Amniotic epithelial cell (primary cell): ENCODE data around the gene ZDHHC24.
"Not testable (repeated sequence)": the region's sequence is repeated elsewhere in the genome, so short reads cannot be mapped to it uniquely, and the experiment has no call there.

Experiments used
- DNase-seq: peaks from one replicate; pipeline ENCODE4 v3.0.0-alpha.2; 2010; ENCODE audit warnings: low read depth

The ZDHHC24 gene

DNA sequence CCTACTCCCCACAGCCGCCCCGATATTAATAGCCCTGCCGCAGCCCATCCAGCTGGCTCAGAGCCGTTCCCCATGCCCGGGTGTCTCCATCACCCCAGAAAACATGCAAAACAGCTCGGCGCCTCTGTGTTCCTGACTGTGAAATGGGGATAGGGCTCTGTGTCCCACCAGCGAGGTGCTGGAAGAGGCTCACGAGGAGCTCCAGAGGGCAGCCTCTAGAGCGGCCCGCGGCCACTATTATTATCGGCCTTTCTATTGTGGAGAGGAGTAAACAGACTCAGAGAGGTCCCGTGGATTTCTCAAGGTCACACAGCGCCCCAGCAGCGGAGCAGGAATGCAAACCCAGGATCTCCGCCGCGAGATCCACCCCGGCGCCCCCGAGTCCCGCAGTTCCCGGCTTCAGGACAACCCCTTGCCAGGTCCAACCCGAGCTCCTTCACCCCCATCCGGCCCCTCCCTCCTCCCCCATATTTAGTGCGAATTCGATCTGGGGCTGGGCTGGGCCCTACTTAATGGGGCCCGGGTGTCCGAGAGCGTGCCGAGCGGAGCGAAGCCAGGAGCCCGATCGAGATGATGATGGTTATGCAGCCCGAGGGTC is 619 bp upstream of the ZDHHC24 start, which contains the start of gene ACTN3:
TSS of gene ACTN3 (plus strand) at position 536 of the 598 bp plus-strand sequence. CDS start at position 571, 35 bp downstream.
- DNase-seq, result peak; percentile 19

DNA sequence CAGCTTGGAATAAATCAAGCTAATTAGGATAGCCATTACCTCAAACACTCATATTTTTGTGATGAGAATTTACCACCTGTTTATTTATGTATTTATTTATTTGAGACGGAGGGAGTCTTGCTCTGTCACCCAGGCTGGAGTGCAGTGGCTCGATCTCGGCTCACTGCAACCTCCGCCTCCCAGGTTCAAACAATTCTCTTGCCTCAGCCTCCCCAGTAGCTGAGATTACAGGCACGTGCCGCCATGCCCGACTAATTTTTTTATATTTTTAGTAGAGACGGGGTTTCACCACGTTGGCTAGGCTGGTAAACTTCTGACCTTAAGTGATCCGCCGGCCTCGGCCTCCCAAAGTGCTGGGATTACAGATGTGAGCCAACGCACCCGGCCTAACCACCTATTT is 896 bp downstream of the ZDHHC24 start:
- DNase-seq, result not testable (repeated sequence)

DNA sequence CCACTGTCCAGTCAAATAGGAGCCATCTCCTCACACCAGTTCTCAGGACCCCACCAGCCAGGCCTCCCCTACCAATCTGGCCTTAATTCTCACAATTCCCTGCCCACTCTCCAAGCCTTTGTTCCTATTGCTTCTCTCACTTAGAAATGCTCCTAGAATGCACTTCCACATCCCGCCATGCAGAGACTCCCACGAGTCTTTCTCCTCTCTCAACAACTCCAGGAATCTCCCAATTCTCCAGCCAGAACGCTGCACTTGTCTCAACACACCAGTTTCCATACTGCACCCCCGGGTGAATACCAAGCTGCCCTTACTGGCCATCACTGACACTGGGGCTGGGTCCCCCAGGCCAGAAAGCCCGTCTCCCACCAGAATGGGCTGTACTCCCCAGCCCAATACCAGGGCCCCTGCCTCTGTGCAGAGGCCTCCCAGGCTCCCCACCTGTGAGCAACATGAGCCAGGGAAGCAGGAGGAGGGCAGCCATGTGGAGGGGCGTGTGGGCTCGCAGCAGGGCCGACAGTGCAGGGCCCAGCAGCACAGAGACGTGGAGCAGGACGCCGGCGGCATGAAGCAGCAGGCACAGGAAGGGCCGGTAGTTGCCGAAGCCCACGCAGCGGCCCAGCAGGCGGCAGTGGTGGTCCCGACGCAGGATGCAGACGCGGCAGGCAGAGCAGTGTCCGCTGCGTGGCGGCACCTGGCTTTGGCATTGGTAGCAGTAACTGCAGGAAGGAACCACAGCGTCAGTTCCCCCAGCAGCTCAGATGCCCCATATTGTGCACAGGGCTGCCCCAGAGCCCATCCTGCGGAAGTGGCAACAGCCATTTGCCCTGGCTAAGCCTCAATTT is 2.4 kb downstream of the ZDHHC24 start:
- DNase-seq, result peak; percentile 35

DNA sequence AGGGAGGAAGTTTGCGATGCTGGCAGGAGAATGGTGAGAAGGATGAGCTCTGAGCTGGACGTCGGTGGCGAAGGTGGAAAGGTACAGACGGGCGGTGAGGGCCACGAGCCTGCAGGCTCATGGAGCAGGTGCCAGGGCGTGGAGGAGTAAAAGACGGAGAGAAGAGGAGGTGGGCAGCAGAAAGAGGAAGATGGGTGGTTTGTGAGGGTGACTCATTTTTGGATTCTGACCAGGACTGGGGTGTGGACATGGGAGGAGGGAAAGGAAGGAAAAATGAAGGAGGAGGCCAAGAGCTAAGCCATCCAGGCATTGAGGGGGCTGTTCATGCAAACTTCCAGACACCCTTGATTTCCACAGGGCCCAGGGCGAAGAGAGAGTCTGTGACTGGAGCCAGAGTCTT is 3.5 kb downstream of the ZDHHC24 start:
- DNase-seq, result peak; percentile 13

DNA sequence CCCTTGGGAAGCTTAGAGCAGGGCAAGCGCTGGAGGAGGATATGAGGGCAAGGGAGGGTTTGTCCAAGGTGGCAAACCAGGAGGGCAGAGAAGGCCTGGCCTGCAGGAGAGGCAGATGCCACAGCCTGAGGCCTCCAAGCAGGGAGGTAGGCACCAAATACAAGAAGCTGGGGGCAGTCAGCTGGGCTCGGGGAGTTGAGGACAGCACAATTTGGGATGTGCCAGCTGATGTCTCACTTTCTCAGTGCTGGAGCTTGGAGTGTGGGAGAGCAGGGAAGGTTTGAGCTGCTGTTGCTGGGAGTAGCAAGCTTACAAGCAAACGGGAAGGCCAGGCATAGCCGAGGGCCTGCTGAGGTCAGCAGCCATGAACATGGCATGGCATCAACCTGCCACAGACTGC is 4.0 kb downstream of the ZDHHC24 start:
- no peak for DNase-seq

DNA sequence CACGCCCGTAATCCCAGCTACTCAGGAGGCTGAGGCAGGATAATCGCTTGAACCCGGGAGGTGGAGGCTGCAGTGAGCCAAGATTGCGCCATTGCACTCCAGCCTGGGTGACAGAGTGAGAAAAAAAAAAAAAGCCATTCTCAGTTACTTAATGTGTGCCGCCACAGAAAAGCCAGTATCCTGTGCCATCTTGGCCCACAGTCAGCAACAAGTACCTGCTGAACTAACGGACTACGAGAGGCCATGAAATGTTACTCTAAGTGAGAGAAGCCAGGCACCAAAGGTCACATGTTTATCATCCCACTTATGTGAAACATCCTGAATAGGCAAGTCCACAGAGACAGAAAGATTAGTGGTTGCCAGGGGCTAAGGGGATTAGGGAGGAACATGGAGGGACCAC is 5.2 kb downstream of the ZDHHC24 start:
- peak; percentile 18 for DNase-seq

DNA sequence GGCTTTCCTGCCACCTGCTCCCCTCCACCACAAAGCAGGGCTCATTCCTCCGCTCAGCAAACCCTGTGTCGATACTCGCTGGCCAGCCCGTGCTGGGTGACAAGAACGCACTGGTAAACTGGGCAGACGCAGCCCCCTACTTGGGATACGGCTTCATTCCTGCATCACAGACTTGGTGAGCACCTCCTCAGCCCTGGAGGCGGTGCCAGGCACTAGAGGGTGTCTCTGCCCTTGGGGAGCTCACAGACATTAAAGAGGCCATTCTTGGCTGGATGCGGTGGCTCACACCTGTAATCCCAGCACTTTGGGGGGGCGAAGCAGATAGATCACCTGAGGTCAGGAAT is 6.0 kb downstream of the ZDHHC24 start:
- no peak for DNase-seq

DNA sequence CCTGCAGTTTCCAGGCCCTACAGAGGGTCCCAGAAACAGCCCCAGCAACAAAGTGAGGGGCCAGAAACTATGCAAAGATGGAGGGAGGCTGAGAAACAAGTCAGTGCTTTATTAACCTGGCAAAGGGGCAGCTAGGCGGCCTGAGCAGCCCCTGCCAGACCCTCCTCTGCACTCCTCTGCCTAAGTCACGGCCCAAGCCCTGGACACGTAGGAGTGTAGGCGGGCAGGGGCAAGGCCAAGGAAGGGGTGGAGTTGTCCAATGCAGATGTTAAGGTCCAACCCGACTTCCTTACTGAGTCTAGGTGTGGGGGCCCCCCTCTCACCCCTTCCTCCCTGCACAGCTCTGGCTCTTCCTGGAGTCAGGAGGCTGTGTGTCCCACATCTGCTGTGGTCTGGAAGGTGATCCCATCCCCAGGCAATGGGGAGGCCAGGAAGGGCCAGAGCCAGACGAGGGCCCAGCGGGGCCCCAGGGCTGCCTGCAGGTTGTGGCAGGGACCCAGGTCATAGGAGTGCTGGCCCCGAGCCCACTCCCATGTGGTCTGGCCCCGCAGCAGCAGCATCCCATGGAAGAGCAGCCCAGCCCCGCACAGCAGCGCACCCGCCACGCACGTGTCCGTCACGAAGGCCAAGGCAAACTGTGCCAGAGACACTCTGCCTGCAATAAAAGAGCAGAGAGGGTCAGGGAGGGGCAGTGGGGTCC is 6.5 kb downstream of the ZDHHC24 start:
- DNase-seq, result no peak

DNA sequence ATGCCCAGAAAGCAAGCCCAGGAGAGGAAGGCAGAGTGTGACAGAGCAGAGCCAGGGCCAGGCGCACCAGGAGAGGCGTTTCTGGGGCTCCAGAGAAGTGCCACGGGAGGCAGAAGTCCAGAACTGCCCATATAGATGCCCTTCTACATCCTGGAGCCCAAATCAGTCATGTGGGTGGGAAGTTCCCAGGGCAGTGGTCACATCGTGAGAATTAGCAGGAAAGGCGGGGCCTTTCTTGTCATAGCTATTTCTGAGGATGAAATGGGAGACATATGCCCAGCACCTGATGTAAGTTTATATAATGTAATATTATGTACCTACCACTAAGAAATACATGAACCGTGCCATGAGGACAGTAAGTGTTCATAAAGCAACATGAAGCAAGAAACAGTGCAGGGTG is 13.1 kb downstream of the ZDHHC24 start:
- no peak for DNase-seq

DNA sequence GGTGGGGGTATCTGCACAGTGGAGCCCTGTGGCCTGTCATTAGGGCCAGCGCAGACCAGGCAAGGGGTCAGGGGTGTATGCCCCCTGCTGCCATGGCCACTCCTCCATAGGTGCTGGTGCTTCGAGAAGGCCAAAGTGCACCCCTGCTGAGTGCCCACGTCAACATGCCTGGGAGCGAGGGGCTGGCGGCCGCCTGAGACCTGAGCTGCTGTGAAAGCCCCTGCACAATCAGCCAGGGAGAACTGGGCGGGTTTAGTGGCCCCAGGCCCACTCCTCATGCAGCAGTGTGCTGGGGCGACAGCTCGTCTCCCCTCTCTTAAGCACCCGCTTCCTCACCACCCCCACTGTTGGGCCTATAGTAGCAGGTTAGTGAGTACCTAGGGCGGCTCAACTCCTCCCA is 14.0 kb downstream of the ZDHHC24 start:
- no peak for DNase-seq

DNA sequence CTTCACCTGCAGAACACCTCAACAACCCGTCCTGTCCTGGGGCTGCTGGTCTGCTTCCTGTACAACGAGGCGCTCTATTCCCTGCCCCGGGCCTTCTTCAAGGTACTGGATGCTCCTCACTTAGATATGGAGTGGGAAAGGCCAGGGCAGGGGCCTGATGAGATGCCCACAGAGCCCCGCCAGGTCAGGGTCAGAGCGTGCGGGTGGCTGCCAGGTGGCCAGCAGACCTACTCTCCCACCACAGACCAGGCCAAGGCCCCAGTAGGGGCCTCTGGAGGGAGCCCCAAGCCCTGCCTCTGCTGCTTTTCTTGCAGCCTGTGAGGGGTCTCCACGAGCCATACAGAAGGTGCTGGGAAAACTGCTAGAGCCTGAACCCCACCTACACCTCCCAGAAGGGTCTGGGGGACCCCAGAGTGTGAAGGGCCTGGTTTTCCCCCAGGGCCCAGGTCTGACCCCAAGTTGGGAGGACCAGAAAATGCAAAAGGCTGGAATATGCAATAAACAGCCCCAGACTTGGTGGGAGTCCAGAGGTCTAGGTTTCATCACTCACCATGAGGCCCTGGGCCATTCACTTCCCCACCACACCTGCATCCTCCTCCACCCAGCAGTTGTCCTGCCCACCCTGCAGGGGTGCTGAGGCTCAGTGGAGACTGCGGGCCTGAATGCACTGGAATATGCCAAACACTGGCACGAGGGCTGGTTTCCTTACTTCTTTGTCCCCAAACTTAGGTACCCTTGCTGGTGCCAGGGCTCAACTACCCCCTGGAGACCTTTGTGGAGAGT is 14.7 kb downstream of the ZDHHC24 start:
- no peak for DNase-seq

DNA sequence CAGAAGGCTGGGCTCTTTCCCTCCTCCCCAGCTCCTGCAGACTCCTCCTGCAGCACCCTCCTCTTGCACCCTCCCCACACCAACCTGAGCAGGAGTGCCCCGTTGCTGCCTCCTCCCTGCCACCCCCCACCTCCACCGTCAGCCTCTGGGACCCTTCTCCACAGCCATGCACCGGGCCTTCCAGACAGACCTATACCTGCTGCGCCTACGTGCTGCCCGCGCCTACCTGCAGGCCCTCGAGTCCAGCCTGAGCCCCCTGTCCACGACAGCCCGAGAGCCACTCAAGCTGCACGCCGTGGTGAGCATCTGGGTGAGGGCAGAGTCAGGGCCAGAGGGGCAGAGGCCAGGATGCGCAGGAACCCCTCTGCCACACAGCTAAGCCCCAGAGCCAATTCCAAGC is 16.2 kb downstream of the ZDHHC24 start:
- DNase-seq, result no peak

DNA sequence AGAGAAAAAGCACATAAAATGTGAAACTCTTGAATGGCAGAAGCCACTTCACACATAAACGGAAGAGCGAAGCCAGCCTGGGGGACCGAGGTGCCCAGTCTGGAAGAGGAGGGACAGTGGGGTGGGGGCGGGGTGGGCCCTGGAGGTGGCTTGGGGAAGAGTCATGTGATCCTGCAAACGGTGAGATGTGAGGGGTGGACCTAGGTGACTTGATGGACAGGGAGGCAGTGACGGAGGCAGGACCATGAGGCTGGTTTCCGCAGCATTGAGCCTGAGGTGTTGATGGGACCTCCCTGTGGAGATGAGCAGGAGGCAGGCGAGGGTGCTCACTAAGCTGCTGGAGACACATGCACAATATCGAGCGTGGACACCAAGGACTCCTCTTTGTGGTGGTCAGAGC is 16.8 kb downstream of the ZDHHC24 start:
- no peak for DNase-seq

DNA sequence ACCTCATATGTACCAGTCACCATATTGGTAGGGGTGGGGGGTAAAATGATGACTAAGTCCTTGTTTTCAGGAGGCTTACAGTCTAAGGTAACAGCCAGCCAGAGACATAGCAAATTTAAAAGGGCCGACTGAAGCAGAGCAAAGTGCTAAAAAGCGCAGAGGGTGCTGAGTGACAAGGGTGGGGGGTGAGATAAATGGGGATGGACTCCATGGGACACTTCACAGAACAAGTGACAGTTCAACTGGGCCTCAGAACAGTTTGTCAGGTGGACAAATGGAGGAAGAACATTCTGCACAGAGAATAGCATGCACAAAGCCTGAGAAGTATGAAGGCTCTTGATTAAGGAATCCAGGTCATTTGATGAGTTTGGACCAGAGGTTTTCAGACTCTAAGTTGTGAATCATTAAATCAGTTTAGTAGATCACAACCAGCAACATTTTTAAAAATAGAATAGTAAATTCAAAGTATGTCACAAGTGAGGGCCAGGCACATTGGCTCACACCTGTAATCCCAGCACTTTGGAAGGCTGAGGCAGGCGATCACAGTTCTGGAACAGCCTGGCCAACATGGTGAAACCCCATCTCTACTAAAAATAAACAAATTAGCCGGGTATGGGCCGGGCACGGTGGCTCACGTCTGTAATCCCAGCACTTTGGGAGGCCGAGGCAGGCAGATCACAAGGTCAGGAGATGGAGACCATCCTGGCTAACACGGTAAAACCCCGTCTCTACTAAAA is 21.4 kb downstream of the ZDHHC24 start:
- no peak for DNase-seq

DNA sequence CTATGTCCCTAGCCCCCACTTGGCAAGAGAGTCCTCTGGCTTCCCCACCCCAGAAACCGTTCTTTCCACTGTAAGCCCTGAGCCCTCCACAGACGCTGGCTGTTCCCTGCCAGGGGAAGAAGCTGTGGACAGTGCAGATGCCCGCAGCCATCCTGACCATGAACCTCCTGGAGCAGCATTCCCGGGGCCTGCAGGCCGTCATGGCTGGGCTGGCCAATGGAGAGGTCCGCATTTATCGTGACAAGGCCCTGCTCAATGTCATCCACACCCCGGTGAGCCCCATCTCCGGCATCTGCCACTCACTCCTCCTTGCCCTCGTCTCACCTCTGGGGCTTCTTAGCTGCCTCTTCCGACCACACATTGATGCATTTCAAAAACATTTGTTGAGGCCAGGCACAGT is 22.2 kb downstream of the ZDHHC24 start:
- DNase-seq, result no peak

DNA sequence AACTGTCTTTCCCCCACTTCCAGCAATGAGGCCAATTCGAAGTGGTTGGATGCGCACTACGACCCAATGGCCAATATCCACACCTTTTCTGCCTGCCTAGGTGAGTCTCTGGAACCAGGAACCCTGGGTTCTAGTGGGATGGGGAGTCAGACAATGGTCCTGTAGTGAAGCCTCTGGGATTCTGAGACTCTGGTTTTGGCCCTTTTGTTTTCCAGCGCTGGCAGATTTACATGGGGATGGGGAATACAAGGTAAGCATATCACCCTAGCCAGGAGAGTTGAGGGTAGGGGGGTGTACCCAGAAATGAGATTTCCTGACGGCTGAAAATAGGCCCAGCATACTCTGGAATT is 34.9 kb downstream of the ZDHHC24 start:
- no peak for DNase-seq

DNA sequence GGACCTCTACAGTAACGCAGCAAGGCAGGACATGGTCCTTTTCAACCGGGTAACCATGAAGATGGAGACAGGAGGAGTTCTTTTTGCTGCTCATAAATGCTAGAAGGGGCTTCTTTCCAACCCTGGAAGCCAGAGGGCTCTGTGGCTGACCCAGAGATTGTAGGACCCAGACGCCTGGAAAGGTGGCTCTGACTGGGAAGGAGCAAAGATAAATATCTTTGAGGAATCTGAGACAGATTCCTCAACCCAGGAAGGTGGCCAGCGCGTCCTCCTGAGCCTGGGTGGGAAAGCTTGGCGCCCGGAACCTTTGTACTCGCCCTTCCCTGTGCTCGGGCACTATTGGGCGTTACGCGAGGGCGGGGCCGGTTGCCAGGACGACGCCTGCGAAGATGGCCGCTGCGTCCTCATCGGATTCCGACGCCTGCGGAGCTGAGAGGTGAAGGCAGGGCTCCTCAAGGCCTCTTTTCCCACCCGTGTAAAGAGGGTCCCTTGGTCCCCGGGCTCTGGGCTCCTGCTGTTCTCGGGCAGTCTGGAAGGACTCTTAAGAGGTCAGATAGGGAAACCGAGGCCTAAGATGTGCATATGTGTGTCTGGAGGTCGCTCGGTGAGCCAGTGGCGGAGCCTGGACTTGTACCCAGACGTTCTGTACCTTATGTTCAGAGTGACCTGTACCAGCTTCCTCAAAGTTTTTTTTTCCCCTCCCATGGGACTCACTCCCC is 35.4 kb downstream of the ZDHHC24 start, which contains the start of gene BBS1:
TSS of gene BBS1 (plus strand) at position 365 of the 719 bp plus-strand sequence. CDS start at position 390, 25 bp downstream.
- DNase-seq, result peak; percentile 62

DNA sequence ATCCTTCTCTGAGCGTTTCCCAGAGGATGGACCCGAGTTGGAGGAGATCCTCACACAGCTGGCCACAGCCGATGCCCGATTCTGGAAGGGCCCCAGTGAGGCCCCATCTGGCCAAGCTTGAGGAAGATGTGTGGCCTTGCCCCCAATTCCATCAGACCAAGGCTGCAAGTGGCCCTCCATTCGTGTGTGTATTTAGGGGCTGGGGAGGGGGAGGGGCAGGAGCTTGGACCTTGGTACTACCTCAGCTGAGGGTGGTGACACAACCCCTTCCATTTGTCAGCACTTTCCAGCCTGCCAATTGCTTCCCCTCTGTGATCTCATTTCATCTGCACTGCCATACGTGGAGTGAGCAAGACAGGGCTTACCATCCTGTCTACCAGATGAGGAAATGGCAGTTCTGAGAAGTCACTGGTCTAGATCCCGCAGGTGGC is 36.7 kb downstream of the ZDHHC24 start:
- peak; percentile 19 for DNase-seq

DNA sequence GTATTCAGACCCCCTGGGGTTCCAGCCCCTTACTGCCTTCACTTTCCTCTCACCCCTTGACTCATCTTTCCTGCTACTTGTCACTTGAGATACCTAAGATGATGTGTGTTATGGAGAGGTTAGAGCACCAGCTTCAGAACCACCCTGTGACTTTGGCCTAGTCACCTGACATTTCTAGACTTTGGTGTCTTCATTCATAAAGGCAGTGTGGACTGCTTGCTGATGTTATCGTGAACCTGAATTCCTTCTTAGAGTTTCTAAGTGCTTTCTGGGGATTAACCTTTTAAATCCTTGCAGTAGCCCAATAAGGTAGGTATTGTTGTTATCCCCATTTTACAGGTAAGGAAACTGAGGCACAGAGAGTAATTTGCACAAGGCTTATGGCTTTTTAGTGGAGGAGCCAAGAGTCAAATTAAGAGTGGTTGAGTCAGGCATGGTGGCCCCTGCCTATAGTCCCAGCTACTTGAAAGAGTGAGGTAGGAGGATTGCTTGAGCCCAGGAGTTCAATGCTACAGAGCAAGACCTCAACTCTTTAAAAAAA is 40.5 kb downstream of the ZDHHC24 start:
- DNase-seq, result no peak

DNA sequence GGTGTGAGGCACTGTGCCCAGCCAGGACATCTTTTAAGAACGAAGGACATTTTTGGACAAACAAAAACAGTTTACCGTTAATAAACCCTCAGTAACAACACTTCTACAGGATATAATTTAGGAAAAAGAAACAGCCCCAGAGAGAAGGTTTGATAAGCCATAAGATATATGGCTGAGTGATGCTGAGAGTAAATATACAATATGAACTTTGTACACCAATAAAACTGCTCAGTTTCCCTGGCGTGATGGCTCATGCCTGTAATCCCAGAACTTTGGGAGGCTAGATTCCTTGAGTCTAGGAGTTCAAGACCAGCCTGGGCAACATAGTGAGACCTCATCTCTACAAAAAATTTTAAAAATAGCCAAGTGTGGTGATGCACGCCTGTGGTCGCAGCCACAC is 47.3 kb downstream of the ZDHHC24 start:
- DNase-seq, result no peak

DNA sequence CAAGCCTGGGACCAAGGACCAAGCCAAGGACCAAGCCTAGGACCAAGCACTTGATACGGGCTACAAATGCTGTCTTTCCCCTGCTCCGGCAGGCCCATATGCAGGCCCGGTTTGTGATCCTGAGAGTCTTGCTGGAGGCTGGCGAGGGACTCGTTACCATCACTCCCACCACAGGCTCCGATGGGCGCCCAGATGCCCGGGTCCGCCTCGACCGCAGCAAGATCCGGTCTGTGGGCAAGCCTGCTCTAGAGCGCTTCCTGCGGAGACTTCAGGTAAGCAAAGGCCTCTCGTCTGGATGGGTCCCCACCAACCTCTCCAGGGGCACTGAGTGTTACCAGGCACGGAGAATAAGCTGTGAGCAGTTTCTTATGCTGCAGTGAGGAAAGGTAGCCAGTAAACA is 48.6 kb downstream of the ZDHHC24 start:
- DNase-seq, result no peak
